Muscle of arm (tissue), 12 donors: ENCODE measurements around the gene FGD4. TPM values are rescaled to one million over a fixed set of nuclear protein-coding genes. Genes with fewer than 3 reads are reported as not detected.

Source experiments
- DNase-seq: peaks from one replicate; pipeline ENCODE4 v3.0.0-alpha.2; 2013
- polyA plus RNA-seq, 12 donors: library from polyadenylated mRNA; unstranded; fragments of 120-200 nt; gene quantifications; one replicate each; pipeline ENCODE4 v1.2.1, GENCODE V29; 2013; ENCODE audit not compliant: insufficient read length in 12 of 12

FGD4 gene
- polyA plus RNA-seq, 12 donors: 12.4 to 31.5 (median 25.8) TPM; not detected in 1

GRCh38 chr12:32605326-32606095 is 206.2 kb downstream of the FGD4 start:
- DNase-seq: no peak

- no peak for DNase-seq
Measured at GRCh38 chr12:32606443-32606842, 207.1 kb downstream of the FGD4 start.

- no peak for DNase-seq
Measured at GRCh38 chr12:32609966-32610365, 210.6 kb downstream of the FGD4 start.

GRCh38 chr12:32611986-32612385 is 212.6 kb downstream of the FGD4 start:
- no peak for DNase-seq

GRCh38 chr12:32612658-32613614 is 213.6 kb downstream of the FGD4 start:
- no peak for DNase-seq

- no peak for DNase-seq
Measured at GRCh38 chr12:32615441-32615840, 216.1 kb downstream of the FGD4 start.

- DNase-seq: no peak
Measured at GRCh38 chr12:32617534-32617933, 218.2 kb downstream of the FGD4 start.

- DNase-seq: no peak
Measured at GRCh38 chr12:32618115-32618514, 218.8 kb downstream of the FGD4 start.

- no peak for DNase-seq
Measured at GRCh38 chr12:32627976-32628375, 228.6 kb downstream of the FGD4 start.

- no peak for DNase-seq
Measured at GRCh38 chr12:32641287-32641901, 242.0 kb downstream of the FGD4 start.

- DNase-seq: no peak
Measured at GRCh38 chr12:32644431-32644830, 245.1 kb downstream of the FGD4 start.

GRCh38 chr12:32647275-32647674 is 247.9 kb downstream of the FGD4 start:
- no peak for DNase-seq

GRCh38 chr12:32650508-32650907 is 251.2 kb downstream of the FGD4 start:
- no peak for DNase-seq

GRCh38 chr12:32651151-32651955 is 252.0 kb downstream of the FGD4 start:
- DNase-seq: no peak

- DNase-seq: no peak
Measured at GRCh38 chr12:32651956-32652210, 252.5 kb downstream of the FGD4 start.

- DNase-seq: no peak
Measured at GRCh38 chr12:32659908-32660440, 260.6 kb downstream of the FGD4 start.

- no peak for DNase-seq
Measured at GRCh38 chr12:32661706-32662105, 262.3 kb downstream of the FGD4 start.

- DNase-seq: no peak
Measured at GRCh38 chr12:32662665-32663064, 263.3 kb downstream of the FGD4 start.

- no peak for DNase-seq
Measured at GRCh38 chr12:32666018-32666417, 266.7 kb downstream of the FGD4 start.

GRCh38 chr12:32669584-32669983 is 270.2 kb downstream of the FGD4 start:
- DNase-seq: no peak
